NB4 (cell line): ENCODE data around the gene MYO6.

Experiments
- DNase-seq: peaks from one replicate; pipeline ENCODE4 v3.0.0; 2010; ENCODE audit warnings: low read depth
- H3K4me3 ChIP-seq: one replicate; pipeline ENCODE4 v1.5.1; 2011; ENCODE audit warnings: mild to moderate bottlenecking, low read depth, low read length, moderate library complexity
- CTCF ChIP-seq: IDR thresholded peaks from one replicate; pipeline ENCODE4 v1.5.1; 2012; ENCODE audit warnings: low read depth, low read length
- MAX ChIP-seq: IDR thresholded peaks from 2 replicates; pipeline ENCODE4 v1.6.1; 2011; ENCODE audit warnings: low read depth, low read length
- MYC ChIP-seq: IDR thresholded peaks from 2 replicates; pipeline ENCODE4 v1.6.1; 2011; ENCODE audit warnings: low read depth, low read length
- POLR2A ChIP-seq: IDR thresholded peaks from 2 replicates; pipeline ENCODE4 v1.6.1; 2011; ENCODE audit warnings: mild to moderate bottlenecking; ENCODE audit not compliant: insufficient read length; ENCODE audit errors: extremely low read depth

The MYO6 gene

DNA sequence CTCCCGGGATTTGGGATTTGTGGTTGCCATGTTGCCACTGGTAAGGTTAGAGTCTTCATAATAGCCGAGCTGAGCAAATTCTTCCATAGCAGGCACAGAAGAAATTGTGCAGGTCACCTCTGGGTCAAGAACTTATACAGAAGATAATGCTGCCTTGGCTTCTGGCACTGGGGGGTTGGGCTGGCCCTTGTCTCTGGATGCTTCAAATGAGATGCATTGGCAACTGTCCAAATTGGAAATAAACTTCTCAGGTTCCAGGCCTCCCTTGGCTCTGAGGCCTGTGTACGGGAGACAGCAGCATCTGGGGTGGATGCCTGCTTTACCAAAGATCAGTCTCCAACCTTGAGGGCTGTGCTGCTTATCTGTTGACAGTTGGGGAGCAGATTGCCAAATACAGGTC, 26.2 kb downstream of the MYO6 start:
- DNase-seq: no peak
- no peak overlapping the region for H3K4me3 ChIP-seq
- TF ChIP-seq POLR2A (no peak), MAX (no peak), MYC (no peak), CTCF (no peak)

DNA sequence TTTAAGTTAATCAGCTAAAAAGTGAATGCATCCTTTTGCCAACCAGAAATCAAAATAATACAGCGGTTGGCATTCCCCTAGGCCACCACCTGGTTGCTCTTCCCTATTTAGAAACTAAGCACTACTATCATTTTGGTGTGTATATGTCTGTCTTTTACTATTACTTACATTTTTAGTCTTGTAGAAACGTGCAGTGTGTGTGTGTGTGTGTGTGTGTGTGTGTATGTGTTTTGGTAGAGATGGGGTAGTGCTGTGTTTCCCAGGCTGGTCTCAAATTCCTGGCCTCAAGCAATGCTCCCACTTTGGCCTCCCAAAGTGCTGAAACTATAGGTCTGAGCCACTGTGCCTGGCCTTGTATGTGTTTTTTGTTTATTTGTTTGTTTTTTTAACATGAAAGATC, 27.4 kb downstream of the MYO6 start:
- H3K4me3 ChIP-seq: no peak overlapping the region
- DNase-seq: no peak
- no peak for TF ChIP-seq POLR2A
- no peak for TF ChIP-seq CTCF
- no peak for TF ChIP-seq MAX
- TF ChIP-seq MYC: no peak

- no peak for DNase-seq
- TF ChIP-seq CTCF: no peak
- no peak for TF ChIP-seq POLR2A
- no peak for TF ChIP-seq MYC
- no peak for TF ChIP-seq MAX
- H3K4me3 ChIP-seq: no peak overlapping the region
These were observed 29.7 kb downstream of the MYO6 start for GRCh38 chr6:75778757-75779156.

- no peak for DNase-seq
- no peak for TF ChIP-seq CTCF
- H3K4me3 ChIP-seq: no peak overlapping the region
These were observed 37.1 kb downstream of the MYO6 start for GRCh38 chr6:75786152-75786551.

DNA sequence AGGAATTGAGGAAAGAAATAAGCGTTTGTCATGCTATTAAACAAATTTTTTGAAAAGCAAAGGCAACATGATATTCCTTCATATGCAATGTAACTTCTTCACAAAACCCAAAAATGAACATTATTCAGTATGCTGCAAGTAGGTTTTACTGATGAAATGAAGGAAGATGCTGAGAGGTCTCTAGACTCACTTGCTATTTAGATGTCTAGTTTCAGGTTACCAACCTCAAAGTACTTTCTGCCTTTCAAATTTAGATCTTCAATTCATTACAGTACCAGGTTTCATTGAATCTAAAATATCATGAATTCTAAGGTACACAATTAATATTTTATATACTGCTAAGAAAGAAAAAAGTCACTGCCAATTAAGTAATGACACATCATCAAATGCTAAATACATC, 39.9 kb downstream of the MYO6 start:
- TF ChIP-seq POLR2A (no peak), CTCF (no peak), MAX (no peak), MYC (no peak)
- no peak overlapping the region for H3K4me3 ChIP-seq
- no peak for DNase-seq

- H3K4me3 ChIP-seq: no peak overlapping the region
- no peak for TF ChIP-seq POLR2A
- no peak for DNase-seq
These were observed 42.8 kb downstream of the MYO6 start for GRCh38 chr6:75791881-75792280.
